ENCODE data around the gene SPRY1. TPM values are rescaled to one million over a fixed set of nuclear protein-coding genes. Genes with fewer than 3 reads are reported as not detected.

The SPRY1 gene
- total RNA-seq, 1 donor from 2014 or later, result 54.2 TPM

GRCh38 chr4:123415977-123416376 lies 19.4 kb downstream of the SPRY1 start:
- no peak overlapping the region for H3K4me3 Mint-ChIP-seq (ENCODE audit: unreplicated experiment)
- DNase-seq (ENCODE audit: low spot score), result no peak
- H3K27ac Mint-ChIP-seq (ENCODE audit: unreplicated experiment), result peak overlapping the region; percentile 18
- H3K4me1 Mint-ChIP-seq (ENCODE audit: low read depth), result peaks cover 47% of the 10 kb centered on the region
- H3K9me3 Mint-ChIP-seq (ENCODE audit: low read depth), result no peaks in the 10 kb centered on the region
- no peaks in the 10 kb centered on the region for H3K36me3 Mint-ChIP-seq (ENCODE audit: low read depth)
- TF ChIP-seq, protein P1, sequence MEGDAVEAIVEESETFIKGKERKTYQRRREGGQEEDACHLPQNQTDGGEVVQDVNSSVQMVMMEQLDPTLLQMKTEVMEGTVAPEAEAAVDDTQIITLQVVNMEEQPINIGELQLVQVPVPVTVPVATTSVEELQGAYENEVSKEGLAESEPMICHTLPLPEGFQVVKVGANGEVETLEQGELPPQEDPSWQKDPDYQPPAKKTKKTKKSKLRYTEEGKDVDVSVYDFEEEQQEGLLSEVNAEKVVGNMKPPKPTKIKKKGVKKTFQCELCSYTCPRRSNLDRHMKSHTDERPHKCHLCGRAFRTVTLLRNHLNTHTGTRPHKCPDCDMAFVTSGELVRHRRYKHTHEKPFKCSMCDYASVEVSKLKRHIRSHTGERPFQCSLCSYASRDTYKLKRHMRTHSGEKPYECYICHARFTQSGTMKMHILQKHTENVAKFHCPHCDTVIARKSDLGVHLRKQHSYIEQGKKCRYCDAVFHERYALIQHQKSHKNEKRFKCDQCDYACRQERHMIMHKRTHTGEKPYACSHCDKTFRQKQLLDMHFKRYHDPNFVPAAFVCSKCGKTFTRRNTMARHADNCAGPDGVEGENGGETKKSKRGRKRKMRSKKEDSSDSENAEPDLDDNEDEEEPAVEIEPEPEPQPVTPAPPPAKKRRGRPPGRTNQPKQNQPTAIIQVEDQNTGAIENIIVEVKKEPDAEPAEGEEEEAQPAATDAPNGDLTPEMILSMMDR (IDR thresholded peaks at IDR 0.05), result no peak
- H3K27me3 Mint-ChIP-seq (ENCODE audit: low read depth), result no peaks in the 10 kb centered on the region

- Mint-ChIP-seq H3K36me3 (ENCODE audit: low read depth) (no peaks in the 10 kb centered on the region), H3K4me3 (ENCODE audit: unreplicated experiment) (no peak overlapping the region), H3K27me3 (ENCODE audit: low read depth) (no peaks in the 10 kb centered on the region), H3K27ac (ENCODE audit: unreplicated experiment) (no peak overlapping the region), H3K9me3 (ENCODE audit: low read depth) (no peaks in the 10 kb centered on the region), H3K4me1 (ENCODE audit: low read depth) (peaks cover 48% of the 10 kb centered on the region)
- TF ChIP-seq, protein P1 (IDR thresholded peaks at IDR 0.05), result no peak
- no peak for DNase-seq (ENCODE audit: low spot score)
Measured at GRCh38 chr4:123417813-123418212, 21.2 kb downstream of the SPRY1 start.

DNA sequence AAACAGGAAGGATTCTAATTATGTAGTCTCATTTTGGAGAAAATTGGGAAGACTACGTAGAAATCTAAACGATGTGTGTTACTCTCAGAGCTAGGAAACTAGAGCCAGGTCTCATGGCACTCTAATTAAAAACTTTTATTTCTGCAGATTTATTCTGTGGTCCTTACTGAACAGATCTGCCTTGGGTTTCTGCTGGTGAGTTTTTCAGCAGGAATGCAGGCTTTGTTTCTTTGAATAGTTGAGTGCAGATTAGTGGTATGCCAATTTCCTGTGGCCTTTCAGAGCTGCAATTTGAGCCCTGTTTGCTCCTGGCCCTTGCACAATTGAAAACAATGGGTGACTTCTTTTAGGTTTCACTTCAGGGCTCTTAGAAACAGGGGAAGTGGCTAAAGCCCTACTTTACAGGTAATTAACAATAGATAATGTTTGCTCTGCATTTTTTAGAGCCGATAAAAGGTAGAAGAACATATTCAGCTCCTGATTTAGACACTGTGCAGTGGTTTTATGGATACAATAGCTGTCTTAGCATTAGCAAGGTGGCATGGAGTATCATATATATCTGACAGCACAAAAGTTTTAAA lies 21.8 kb downstream of the SPRY1 start:
- peak overlapping the region; percentile 62 for H3K27ac Mint-ChIP-seq (ENCODE audit: unreplicated experiment)
- peaks cover 42% of the 10 kb centered on the region for H3K4me1 Mint-ChIP-seq (ENCODE audit: low read depth)
- no peak for DNase-seq (ENCODE audit: low spot score)
- no peaks in the 10 kb centered on the region for H3K27me3 Mint-ChIP-seq (ENCODE audit: low read depth)
- no peaks in the 10 kb centered on the region for H3K9me3 Mint-ChIP-seq (ENCODE audit: low read depth)
- no peaks in the 10 kb centered on the region for H3K36me3 Mint-ChIP-seq (ENCODE audit: low read depth)
- H3K4me3 Mint-ChIP-seq (ENCODE audit: unreplicated experiment), result no peak overlapping the region
- TF ChIP-seq, protein P1 (IDR thresholded peaks at IDR 0.05), result no peak

DNA sequence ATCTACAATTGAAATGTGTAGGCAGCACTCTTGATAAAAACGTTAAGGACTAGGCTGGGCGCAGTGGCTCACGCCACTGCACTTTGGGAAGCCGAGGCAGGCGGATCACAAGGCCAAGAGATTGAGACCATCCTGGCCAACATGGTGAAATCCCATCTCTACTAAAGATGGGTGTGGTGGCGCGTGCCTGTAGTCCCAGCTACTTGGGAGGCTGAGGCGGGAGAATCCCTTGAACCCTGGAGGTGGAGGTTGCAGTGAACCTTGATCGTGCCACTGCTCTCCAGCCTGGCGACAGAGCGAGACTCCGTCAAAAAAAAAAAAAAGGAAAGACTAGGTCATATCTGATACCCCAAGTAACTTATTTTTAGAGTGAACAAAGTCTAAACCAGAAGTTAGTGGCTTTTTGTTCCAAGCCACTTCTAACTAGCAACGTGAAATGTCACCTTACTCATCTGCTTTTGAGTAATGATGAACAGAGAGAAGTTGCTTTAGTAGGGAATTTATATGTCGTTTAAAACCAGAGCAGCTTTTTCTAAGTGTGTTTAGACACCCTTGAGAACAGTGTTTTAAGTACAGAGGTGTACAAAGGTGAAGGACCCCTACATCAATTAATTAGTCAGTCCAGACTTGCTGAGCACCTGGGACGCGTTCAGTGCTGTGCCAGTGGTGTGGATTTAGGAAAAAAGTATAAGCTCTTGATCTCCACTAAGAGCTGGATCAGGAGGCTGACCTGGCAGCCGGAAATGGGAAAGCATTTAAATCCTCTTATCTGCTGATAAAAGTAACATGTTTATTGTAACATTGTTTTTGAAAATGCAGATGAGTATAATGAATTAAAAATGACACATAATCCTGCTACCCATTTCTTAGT lies 23.5 kb downstream of the SPRY1 start:
- H3K4me1 Mint-ChIP-seq (ENCODE audit: low read depth), result peaks cover 38% of the 10 kb centered on the region
- H3K9me3 Mint-ChIP-seq (ENCODE audit: low read depth), result no peaks in the 10 kb centered on the region
- no peak for DNase-seq (ENCODE audit: low spot score)
- no peak overlapping the region for H3K4me3 Mint-ChIP-seq (ENCODE audit: unreplicated experiment)
- H3K36me3 Mint-ChIP-seq (ENCODE audit: low read depth), result no peaks in the 10 kb centered on the region
- no peaks in the 10 kb centered on the region for H3K27me3 Mint-ChIP-seq (ENCODE audit: low read depth)
- no peak overlapping the region for H3K27ac Mint-ChIP-seq (ENCODE audit: unreplicated experiment)
- TF ChIP-seq, protein P1 (IDR thresholded peaks at IDR 0.05), result no peak

GRCh38 chr4:123421227-123421936 lies 24.8 kb downstream of the SPRY1 start:
- no peak overlapping the region for H3K27ac Mint-ChIP-seq (ENCODE audit: unreplicated experiment)
- H3K9me3 Mint-ChIP-seq (ENCODE audit: low read depth), result peaks cover 9% of the 10 kb centered on the region
- no peak overlapping the region for H3K4me3 Mint-ChIP-seq (ENCODE audit: unreplicated experiment)
- H3K4me1 Mint-ChIP-seq (ENCODE audit: low read depth), result peaks cover 29% of the 10 kb centered on the region
- TF ChIP-seq, protein P1 (IDR thresholded peaks at IDR 0.05), result no peak
- no peaks in the 10 kb centered on the region for H3K36me3 Mint-ChIP-seq (ENCODE audit: low read depth)
- DNase-seq (ENCODE audit: low spot score), result no peak
- H3K27me3 Mint-ChIP-seq (ENCODE audit: low read depth), result no peaks in the 10 kb centered on the region
